ENCODE results near the gene SLC9A9. TPM values are rescaled to one million over a fixed set of nuclear protein-coding genes. Genes with fewer than 3 reads are reported as not detected.
"Not testable (repeated sequence)": the region's sequence is repeated elsewhere in the genome, so short reads cannot be mapped to it uniquely, and the experiment has no call there.

SLC9A9 gene
- total RNA-seq, 4 donors from 2014 or later: 1.1 to 15.9 (median 9.7) TPM

GRCh38 chr3:143437405-143437804 is 410.9 kb downstream of the SLC9A9 start:
- no peak overlapping the region for H3K4me3 ChIP-seq
- no peaks in the 10 kb centered on the region for H3K27me3 ChIP-seq
- WGBS, 2 donors (ENCODE audit: low coverage in 1 of 2): 89 to 94% methylated on average over 5 to 10 of the region's 10 CpGs
- H3K4me1 ChIP-seq: peaks cover 0 to 6% (median 2%) of the 10 kb centered on the region in 4 donors
- H3K27ac ChIP-seq: no peak overlapping the region
- intact Hi-C loops (cut with DNase I; ENCODE audit: low total_unique reads) (no loop called here), in situ Hi-C loops (cut with MboI; ENCODE audit: low pct_ligation_motif_present in 1 of 4, low pct_unique_long_range_greater_than_20kb in 1 of 4, low sequenced_read_pairs in 3 of 4) (loop anchor here in 1 of 4 donors (10.0 kb wide), 1 partner anchor 207 kb away; no protein-coding TSS in a partner anchor)
- no peaks in the 10 kb centered on the region for H3K36me3 ChIP-seq
- DNase-seq: no peak
- H3K9me3 ChIP-seq: no peaks in the 10 kb centered on the region
- TF ChIP-seq POLR2A (IDR thresholded peaks at IDR 0.05) (no peak), POLR2AphosphoS5 (IDR thresholded peaks at IDR 0.05) (no peak), EP300 (IDR thresholded peaks at IDR 0.05; ENCODE audit: low read depth) (no peak)
- TF ChIP-seq, protein P1, sequence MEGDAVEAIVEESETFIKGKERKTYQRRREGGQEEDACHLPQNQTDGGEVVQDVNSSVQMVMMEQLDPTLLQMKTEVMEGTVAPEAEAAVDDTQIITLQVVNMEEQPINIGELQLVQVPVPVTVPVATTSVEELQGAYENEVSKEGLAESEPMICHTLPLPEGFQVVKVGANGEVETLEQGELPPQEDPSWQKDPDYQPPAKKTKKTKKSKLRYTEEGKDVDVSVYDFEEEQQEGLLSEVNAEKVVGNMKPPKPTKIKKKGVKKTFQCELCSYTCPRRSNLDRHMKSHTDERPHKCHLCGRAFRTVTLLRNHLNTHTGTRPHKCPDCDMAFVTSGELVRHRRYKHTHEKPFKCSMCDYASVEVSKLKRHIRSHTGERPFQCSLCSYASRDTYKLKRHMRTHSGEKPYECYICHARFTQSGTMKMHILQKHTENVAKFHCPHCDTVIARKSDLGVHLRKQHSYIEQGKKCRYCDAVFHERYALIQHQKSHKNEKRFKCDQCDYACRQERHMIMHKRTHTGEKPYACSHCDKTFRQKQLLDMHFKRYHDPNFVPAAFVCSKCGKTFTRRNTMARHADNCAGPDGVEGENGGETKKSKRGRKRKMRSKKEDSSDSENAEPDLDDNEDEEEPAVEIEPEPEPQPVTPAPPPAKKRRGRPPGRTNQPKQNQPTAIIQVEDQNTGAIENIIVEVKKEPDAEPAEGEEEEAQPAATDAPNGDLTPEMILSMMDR (IDR thresholded peaks at IDR 0.05): no peak

DNA sequence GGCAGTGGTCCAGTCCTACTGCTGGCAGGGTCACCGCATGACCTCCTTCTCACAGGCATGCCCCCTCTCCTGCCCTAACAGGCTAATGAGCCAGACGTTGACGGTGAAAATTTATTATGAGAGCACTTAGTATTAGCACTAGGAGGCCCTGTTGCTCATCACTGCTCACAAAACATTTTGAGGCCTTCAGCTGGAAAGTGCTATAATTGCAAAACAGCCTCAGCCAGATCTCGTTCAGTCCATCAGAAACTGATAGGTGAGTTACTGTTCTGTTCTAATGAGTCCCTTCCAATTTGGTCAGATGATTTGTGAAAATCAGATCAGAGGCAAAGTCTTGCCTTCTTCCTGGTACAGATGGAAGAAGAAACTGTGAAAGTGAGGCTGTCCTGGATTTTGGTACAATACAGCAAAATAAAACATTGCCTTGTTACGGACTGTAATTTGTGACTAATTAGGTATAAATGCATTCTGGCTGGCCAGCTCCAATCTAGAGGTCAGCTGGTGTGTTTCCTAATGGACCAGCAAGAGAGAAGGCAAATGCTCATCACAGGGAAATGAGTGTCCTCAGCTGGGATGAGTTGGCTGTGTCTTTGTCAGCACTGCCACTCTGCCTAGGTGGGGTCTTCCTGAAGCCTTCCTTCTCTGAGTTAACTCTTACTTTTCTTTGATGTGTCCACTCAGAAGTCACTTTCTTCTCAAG is 411.9 kb downstream of the SLC9A9 start:
- peaks cover 0 to 13% (median 5%) of the 10 kb centered on the region in 4 donors for H3K4me1 ChIP-seq
- H3K27me3 ChIP-seq: no peaks in the 10 kb centered on the region
- no peak overlapping the region for H3K27ac ChIP-seq
- no peaks in the 10 kb centered on the region for H3K9me3 ChIP-seq
- WGBS, 2 donors (ENCODE audit: low coverage in 1 of 2): 92 to 100% methylated on average over 3 to 5 of the region's 5 CpGs
- TF ChIP-seq POLR2AphosphoS5 (IDR thresholded peaks at IDR 0.05): no peak
- no peak for TF ChIP-seq POLR2A (IDR thresholded peaks at IDR 0.05)
- TF ChIP-seq, protein P1 (IDR thresholded peaks at IDR 0.05): no peak
- TF ChIP-seq EP300 (IDR thresholded peaks at IDR 0.05; ENCODE audit: low read depth): no peak
- no peak for DNase-seq
- no peaks in the 10 kb centered on the region for H3K36me3 ChIP-seq
- in situ Hi-C loops (cut with MboI; ENCODE audit: low pct_ligation_motif_present in 1 of 4, low pct_unique_long_range_greater_than_20kb in 1 of 4, low sequenced_read_pairs in 3 of 4) (loop anchor here in 1 of 4 donors (10.0 kb wide), 1 partner anchor 208 kb away; no protein-coding TSS in a partner anchor), intact Hi-C loops (cut with DNase I; ENCODE audit: low total_unique reads) (no loop called here)
- no peak overlapping the region for H3K4me3 ChIP-seq

- Histone ChIP-seq H3K27ac (no peak overlapping the region), H3K36me3 (no peaks in the 10 kb centered on the region), H3K27me3 (no peaks in the 10 kb centered on the region), H3K9me3 (no peaks in the 10 kb centered on the region), H3K4me1 (peaks cover 0 to 13% (median 5%) of the 10 kb centered on the region in 4 donors), H3K4me3 (no peak overlapping the region)
- no peak for DNase-seq
- 73 to 86% methylated on average over 2 to 4 of the region's 4 CpGs for WGBS, 2 donors (ENCODE audit: low coverage in 1 of 2)
- intact Hi-C loops (cut with DNase I; ENCODE audit: low total_unique reads): no loop called here
- TF ChIP-seq, protein P1 (IDR thresholded peaks at IDR 0.05): peak; percentile 27 to 53 (median 41)
- TF ChIP-seq EP300 (IDR thresholded peaks at IDR 0.05; ENCODE audit: low read depth): no peak
- in situ Hi-C loops (cut with MboI; ENCODE audit: low pct_ligation_motif_present in 1 of 4, low pct_unique_long_range_greater_than_20kb in 1 of 4, low sequenced_read_pairs in 3 of 4): loop anchor here in 1 of 4 donors (10.0 kb wide), 1 partner anchor 211 kb away; no protein-coding TSS in a partner anchor
Measured at GRCh38 chr3:143433787-143434378, 414.4 kb downstream of the SLC9A9 start.

GRCh38 chr3:143431298-143431697 is 417.0 kb downstream of the SLC9A9 start:
- H3K4me3 ChIP-seq; H3K27me3 ChIP-seq; H3K27ac ChIP-seq; intact Hi-C loops (cut with DNase I; ENCODE audit: low total_unique reads); DNase-seq; H3K36me3 ChIP-seq; H3K9me3 ChIP-seq: not testable (repeated sequence)
- H3K4me1 ChIP-seq: peaks cover 0 to 13% (median 5%) of the 10 kb centered on the region in 4 donors
- WGBS, 2 donors (ENCODE audit: low coverage in 1 of 2): 90 to 100% methylated on average over 1 to 7 of the region's 7 CpGs
- in situ Hi-C loops (cut with MboI; ENCODE audit: low pct_ligation_motif_present in 1 of 4, low pct_unique_long_range_greater_than_20kb in 1 of 4, low sequenced_read_pairs in 3 of 4): loop anchor here in 1 of 4 donors (10.0 kb wide), 1 partner anchor 214 kb away; no protein-coding TSS in a partner anchor

Data from transverse colon (tissue), 4 donors.